Transverse colon (tissue), 3 donors: ENCODE results near the gene CACNA2D1.

Source experiments
- POLR2A ChIP-seq: fragments of 450-650 bp; IDR thresholded peaks from one replicate; pipeline ENCODE4 v1.6.1; 2016; ENCODE audit warnings: antibody characterized with exemption, mild to moderate bottlenecking, moderate library complexity
- TF ChIP-seq, protein P1 (sequence below), 5 experiments: fragments of 200-600 bp in 3 of 5; fragments of 450-650 bp in 2 of 5; sonication (generic) in 3 of 5; IDR thresholded peaks; 1 replicate in 2 of 5; 2 replicates in 3 of 5; pipeline ENCODE4 v1.5.1; 2016 to 2017; ENCODE audit warnings: antibody characterized with exemption in 5 of 5, inconsistent platforms in 3 of 5, mild to moderate bottlenecking in 2 of 5, moderate library complexity in 1 of 5

DNA sequence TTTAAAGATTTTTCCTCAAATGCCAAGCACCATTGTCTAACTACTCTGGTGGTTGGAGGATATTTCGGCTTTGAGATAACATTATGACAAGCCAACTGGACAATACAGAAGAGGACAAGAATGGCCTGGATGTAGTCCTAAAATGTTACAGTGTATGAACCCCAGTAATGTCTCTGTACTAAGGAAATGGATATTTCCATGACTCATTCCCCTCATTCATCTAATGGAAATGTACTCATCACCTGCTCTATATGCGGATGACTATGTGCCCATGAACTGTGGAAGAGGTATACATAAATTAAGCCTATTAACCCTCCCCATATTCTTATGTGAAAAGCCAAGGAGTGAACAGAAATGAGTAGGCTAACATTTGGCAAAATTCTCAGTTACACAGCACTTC lies 207.9 kb downstream of the CACNA2D1 start:
- TF ChIP-seq, protein P1, sequence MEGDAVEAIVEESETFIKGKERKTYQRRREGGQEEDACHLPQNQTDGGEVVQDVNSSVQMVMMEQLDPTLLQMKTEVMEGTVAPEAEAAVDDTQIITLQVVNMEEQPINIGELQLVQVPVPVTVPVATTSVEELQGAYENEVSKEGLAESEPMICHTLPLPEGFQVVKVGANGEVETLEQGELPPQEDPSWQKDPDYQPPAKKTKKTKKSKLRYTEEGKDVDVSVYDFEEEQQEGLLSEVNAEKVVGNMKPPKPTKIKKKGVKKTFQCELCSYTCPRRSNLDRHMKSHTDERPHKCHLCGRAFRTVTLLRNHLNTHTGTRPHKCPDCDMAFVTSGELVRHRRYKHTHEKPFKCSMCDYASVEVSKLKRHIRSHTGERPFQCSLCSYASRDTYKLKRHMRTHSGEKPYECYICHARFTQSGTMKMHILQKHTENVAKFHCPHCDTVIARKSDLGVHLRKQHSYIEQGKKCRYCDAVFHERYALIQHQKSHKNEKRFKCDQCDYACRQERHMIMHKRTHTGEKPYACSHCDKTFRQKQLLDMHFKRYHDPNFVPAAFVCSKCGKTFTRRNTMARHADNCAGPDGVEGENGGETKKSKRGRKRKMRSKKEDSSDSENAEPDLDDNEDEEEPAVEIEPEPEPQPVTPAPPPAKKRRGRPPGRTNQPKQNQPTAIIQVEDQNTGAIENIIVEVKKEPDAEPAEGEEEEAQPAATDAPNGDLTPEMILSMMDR (IDR thresholded peaks at IDR 0.05): no peak
- TF ChIP-seq POLR2A: no peak
